GM21717 (cell line): Measurements from ENCODE around the gene ABHD15.

Source experiments
- ATAC-seq: cut with Tn5 transposase; IDR thresholded peaks from one replicate; pipeline ENCODE4 v1.9.1; 2021; ENCODE audit warnings: mild to moderate bottlenecking, moderate library complexity; ENCODE audit not compliant: unreplicated experiment

ABHD15 gene

GRCh38 chr17:29583324-29584248, 16.7 kb upstream of the ABHD15 start:
- ATAC-seq: no peak

DNA sequence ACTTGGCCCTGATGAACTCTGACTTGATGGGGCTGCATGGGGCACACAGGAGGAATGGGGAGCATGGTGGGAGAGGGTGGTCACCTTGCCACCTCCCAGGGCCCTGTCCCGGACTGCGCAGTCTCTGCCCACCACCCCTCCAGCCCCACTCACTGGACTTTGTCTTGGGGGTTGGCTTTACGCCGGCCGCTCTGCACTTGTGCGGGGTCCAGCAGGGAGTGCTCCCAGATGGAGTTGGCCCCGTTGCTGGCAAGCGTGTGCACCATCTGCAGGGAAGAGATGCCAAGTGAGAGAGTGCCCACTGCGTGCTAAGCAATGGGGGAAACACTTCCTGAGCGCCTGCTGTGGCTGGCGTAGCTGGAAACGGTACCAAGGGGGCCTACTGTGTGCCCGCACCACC, 15.9 kb upstream of the ABHD15 start:
- ATAC-seq: no peak

- no peak for ATAC-seq
Observed at GRCh38 chr17:29582254-29582765, 15.5 kb upstream of the ABHD15 start.

GRCh38 chr17:29581583-29582253, 14.9 kb upstream of the ABHD15 start:
- no peak for ATAC-seq

DNA sequence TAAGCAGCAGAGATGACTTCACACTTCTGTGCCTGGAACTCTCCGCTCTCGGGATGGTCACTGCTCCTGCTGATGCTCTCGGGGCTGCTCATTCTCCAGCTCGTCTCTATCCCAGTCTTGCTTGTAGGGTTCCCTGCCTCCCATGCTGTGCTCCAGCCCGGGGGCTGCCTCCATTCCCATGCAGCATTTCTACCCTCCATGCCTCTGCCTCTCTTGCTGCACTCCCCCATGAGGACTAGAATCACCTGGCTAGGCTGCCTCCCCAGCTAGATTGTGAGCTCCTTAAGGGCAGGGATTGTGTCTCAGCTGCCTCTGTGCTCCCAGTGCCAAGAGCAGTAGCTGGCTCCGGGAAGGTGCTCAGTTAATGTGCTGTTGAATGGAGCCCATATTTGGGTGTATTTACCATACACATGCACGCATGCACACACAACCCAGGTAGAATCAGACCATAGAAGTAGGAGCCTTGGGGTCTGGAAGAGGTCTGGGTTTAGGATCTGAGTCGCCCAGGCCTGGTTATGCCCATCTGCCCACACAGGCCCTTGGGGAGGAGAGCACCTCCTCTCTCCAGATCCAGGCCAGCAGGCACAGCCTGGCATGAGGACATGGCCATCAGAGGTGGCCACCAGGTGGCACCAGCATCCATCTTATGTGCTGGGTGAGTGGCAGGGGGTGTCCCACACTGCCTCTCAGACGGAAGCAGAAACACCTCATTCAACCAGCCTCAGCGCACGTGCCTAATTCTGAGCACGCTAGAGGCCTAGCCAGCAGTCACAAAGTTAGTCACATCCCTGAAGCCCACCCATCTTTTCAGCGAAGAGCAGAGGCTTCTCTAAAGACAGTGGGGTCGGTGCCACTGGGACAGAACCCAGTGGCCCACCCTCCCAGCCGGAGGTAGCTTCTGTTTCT, 13.3 kb upstream of the ABHD15 start:
- peak; percentile 56 for ATAC-seq

- ATAC-seq: no peak
Observed at GRCh38 chr17:29578626-29579485, 12.0 kb upstream of the ABHD15 start.

DNA sequence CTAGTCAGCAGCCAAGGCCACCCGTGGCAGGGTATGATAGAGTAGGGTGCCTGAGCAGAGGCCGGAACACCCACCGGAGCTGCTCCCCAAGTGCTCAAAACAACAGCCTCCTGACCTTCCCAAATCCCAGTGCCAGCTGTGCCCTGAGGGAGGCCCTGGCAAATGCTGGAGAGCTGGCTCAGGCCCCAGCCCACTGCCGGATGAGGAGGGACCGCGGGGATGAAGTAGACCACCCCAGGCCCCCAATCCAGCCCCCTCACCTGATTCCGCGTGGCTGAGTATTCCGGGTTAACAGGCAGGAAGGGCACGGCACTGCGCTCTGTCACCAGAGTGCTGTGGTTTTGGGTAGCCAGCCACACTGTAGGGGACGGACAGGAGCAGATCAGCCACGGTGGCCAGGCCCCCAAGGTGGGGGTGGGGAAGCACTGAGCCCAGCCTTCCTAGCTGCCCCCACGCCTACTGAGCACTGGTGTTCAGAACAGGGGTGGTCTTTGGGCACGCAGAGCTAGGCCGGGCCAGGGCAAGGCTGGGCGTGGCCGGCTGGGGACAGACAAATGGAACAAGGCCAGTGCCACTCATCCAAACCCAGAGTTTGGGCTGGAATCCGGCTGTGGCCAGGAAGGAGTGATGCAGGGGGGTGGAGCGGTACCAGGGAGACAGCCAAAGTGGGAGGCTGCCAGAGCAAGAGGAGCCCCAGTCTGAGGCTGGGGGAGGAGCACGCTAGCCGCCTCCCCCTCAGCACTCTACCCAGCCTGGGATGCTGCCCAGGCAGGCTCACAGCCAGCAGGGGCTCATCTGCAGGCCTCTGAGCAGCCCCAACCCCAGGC, 10.8 kb upstream of the ABHD15 start:
- ATAC-seq: no peak

GRCh38 chr17:29577001-29577370, 10.1 kb upstream of the ABHD15 start:
- no peak for ATAC-seq

DNA sequence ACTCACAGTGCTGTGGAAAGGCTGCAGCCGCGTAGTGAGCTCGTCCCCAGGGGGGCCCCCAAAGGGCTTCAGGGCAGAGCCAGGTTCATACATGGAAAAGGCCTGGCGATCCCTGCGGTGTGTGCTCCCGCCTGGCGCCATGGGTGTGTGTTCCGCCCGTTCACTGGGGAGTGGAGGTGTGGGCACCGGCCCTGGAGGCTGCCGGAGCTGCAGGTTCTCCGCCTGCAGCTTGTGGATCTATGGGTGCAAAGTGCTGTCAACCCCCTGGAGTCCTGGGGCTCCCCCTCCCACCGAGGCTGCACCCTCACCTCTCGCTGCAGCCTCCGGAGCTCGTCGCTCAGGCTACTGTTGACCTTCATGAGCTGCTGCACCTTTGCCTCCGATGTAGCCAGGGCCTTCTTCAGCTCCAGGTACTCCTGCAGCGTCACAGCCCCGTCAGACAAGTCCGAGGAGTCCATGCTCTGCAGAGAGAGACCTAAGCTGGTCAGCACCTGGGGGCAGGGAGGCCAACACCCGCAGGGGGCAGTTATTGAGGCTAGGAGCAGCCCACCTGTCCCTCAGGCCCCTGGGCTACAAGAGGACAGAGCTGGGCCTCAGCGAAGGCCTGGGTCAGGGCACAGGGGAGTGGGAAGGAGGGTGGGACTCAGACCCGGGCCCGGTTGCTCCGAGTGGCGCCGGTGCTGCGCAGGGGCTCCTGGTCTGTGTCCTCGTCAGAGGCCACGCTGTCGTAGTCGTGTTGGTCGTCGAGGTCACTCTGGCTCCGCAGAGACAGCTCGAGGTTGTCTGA, 9.6 kb upstream of the ABHD15 start:
- no peak for ATAC-seq

DNA sequence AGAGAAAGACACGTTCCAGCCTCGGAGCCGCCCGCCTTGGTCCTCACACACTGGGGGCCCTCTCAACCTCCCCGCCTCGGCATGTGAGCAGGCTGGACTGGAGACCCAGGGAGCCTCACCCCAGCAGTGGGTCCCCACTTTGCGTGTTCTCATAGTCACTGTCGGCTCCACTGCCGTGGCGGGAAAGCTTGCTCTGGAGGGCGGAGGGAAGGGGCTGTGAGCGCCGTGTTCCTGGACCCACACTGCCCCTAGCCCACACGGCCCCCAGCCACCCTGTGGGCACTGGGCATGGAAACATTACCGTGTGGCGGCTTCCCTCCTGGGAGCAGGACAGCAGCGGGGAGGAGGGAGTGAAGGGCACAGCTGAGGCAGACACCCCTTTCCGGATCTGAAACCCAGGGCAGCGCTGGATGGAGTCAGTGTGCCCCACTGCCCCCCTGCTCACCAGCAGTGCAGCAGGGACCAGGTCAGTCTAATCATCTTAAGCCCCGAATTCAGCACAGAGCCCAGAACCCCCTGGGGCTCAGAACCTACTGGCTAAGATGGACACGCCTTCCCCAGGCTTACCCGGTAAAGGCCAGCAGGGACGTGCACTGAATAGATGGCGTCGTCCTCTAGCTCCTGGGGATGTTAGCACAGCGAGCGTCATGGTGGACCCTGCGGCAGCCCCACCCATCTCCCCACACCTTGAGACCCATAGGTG, 8.8 kb upstream of the ABHD15 start:
- ATAC-seq: no peak

DNA sequence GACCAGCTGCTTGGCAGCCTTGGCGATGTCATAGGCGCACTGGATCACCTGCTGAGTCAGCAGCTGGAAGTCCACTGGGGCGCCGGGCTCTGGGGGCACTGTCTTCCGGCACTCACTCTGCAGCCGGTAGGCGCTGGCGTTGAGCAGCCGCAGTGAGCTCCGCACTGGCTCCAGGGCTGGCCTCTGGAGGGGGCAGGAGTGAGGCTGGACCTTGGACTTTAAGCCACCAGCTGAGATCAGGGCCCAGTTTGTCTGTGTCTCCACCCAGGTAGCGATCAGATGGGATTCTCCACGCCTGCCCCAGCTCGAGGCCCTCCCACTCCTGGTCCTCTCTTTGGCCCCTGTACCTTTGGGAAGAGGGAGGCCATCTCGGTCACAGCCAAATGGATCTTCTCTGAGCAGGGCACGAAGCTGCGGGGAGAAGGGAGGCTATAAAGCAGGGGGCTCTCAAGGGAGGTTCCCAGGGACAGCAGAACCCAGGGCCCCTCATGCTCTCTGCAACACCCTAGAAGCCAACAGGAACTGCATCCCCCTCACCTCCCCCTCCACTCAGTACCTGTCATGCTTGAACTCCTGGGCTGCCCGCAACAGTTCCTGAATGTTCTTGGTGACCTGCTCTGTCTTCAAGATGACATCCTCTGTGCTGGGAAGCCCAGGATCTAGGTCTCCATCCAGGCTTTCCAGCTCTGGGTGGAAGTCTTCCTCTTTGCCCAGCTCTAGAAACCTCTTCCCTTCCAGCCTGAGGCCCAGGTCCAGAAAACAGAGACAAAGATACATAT, 8.1 kb upstream of the ABHD15 start:
- ATAC-seq: no peak

DNA sequence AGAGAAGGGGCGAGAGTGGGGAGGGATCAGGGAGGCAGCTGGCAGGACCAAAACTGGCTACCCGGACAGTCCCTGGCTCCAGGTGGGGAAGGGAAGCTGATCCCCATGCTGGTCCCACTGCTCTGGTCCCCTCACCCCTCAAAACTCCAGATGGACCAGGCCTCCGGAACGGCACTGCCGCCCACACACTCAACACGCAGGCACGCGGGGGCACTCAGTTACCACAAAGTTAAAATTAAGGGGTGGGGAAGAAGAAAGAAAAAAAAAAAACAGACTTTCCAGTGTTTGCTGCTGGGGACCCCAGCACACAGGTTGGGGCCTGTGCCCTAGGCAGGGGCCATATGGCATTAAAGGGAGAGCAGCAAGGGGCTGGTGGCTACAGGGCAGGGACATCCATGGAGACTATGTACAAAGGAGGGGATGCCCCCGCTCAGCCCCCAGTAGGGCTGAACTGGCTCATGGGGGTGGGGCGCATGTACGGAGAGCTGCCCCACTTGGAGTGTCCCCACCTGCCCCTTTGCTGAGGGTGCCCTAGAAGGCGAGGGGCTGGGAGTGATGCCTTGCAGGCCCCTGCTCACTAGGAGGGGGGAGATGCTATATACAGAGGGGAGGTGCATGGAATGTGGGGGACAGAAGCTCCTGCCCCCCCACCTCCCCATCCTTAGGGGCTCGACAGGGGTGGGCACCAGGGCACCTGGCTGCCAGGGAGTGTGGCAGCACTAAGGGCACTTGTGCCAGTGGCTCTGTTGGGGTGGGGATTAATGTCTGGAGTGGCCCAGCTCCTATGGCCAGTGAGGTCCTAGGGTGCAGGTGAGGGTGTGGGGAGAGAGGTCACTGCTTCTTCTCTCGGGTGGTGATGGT, 7.3 kb upstream of the ABHD15 start:
- no peak for ATAC-seq

- no peak for ATAC-seq
Observed at GRCh38 chr17:29573558-29573869, 6.7 kb upstream of the ABHD15 start.

- ATAC-seq: no peak
Observed at GRCh38 chr17:29572691-29573557, 6.1 kb upstream of the ABHD15 start.

- no peak for ATAC-seq
Observed at GRCh38 chr17:29571883-29572681, 5.2 kb upstream of the ABHD15 start.
